ENCODE data around the gene MND1.

DNA sequence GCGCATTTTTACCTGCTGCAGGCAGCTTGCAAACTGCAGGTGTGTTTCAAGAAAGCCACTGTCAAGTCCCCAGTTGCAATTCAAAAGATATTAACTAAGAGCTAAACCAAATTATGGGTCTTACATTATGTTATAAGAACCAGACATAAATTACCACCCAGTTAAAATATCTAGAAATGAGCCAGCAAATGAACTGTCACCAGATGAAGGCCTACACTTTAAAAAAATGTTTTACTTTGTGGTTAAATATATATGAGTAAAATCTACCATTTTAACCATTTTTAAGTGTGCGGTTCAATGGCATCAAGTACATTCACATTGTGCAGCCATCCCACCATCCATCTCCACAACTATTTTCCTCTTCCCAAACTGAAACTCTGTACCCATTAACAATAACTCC, 89.7 kb downstream of the MND1 start:
- TF ChIP-seq, protein P1, sequence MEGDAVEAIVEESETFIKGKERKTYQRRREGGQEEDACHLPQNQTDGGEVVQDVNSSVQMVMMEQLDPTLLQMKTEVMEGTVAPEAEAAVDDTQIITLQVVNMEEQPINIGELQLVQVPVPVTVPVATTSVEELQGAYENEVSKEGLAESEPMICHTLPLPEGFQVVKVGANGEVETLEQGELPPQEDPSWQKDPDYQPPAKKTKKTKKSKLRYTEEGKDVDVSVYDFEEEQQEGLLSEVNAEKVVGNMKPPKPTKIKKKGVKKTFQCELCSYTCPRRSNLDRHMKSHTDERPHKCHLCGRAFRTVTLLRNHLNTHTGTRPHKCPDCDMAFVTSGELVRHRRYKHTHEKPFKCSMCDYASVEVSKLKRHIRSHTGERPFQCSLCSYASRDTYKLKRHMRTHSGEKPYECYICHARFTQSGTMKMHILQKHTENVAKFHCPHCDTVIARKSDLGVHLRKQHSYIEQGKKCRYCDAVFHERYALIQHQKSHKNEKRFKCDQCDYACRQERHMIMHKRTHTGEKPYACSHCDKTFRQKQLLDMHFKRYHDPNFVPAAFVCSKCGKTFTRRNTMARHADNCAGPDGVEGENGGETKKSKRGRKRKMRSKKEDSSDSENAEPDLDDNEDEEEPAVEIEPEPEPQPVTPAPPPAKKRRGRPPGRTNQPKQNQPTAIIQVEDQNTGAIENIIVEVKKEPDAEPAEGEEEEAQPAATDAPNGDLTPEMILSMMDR (IDR thresholded peaks at IDR 0.05), result no peak
- TF ChIP-seq POLR2A (IDR thresholded peaks at IDR 0.05), result no peak

Measured in right lobe of liver (tissue), 4 donors.